ENCODE results near the gene CACUL1. TPM values are rescaled to one million over a fixed set of nuclear protein-coding genes. Genes with fewer than 3 reads are reported as not detected.
"Not testable (repeated sequence)": the region's sequence is repeated elsewhere in the genome, so short reads cannot be mapped to it uniquely, and the experiment has no call there.

Gene CACUL1
- total and polyA plus RNA-seq, 4 donors: 5.3 to 48.7 (median 23.9) TPM

DNA sequence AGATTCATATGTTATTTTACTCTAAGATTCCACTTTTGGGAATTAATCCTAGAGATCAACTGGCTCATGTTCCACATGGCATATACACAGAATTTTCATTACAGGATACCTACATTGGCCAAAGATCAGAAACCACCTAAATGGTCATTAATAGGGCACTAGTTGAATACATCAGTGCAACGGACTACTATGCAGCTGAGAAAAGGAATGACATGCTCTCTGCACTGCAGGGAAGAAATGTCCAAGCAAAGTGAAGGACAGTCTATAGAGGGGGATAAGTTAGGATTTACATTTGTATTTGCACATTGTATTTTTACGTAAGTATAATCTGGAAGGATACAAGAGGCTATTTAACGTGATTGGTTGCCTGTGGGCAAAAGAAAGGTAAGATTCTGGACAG, 91.6 kb downstream of the CACUL1 start:
- Histone ChIP-seq H3K4me3 (ENCODE audit: low read length in 2 of 2) (no peak overlapping the region), H3K27me3 (ENCODE audit: control insufficient read depth in 1 of 2, insufficient read depth in 2 of 2, low read length in 1 of 2) (no peaks in the 10 kb centered on the region), H3K27ac (ENCODE audit: low read depth in 1 of 2, low read length in 2 of 2) (no peak overlapping the region), H3K4me1 (ENCODE audit: control insufficient read depth in 1 of 2, insufficient read depth in 2 of 2, low read length in 2 of 2) (no peaks in the 10 kb centered on the region), H3K9me3 (ENCODE audit: control insufficient read depth, low read length) (peaks cover 2% of the 10 kb centered on the region), H3K36me3 (ENCODE audit: control insufficient read depth in 1 of 2, insufficient read depth in 2 of 2, low read length in 1 of 2) (no peaks in the 10 kb centered on the region)
- ATAC-seq (ENCODE audit: low FRiP score) (no peak), DNase-seq (no peak)
- intact Hi-C loops (cut with DNase I): no loop called here
- 88 to 89% methylated on average over 3 of the region's 3 CpGs for WGBS, 2 donors

DNA sequence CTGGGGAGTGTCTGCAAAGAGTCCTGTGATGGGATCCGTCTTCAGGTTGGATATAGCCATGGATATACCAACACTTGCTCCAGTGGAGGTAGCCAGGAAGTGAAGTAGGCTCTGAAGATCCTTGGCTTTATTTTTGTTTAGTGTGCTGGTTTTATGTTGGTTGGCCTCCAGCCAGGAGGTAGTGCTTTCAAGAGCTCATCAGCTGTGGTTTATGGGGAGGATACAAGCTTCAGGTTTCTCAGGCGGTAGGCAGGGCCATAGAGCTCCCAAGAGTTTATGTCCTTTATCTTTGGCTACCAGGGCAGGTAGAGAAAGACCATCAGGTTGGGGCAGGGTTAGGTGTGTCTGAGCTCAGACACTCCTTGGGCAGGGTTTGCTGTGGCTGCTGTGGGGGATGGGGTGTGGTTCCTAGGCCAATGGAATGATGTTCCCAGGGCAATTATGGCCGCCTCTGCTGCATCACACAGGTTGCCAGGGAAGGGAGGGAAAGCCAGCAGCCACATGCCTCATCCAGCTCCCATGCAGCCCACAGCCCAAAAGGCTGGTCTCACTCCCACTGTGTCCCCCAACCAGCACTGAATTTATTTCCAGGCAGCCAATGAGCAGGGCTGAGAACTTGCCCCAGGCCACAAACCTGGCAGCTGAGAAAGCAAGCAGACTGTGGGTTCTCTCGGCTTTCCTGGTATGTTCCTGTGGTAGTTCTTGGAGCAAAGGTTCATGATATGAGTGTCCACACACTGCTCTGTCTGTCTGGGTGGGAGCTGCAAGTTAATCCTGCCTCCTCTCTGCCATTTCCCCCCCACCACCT, 92.3 kb downstream of the CACUL1 start:
- H3K27ac ChIP-seq (ENCODE audit: low read depth in 1 of 2, low read length in 2 of 2): no peak overlapping the region
- H3K4me3 ChIP-seq (ENCODE audit: low read length in 2 of 2): no peak overlapping the region
- H3K27me3 ChIP-seq (ENCODE audit: control insufficient read depth in 1 of 2, insufficient read depth in 2 of 2, low read length in 1 of 2): no peaks in the 10 kb centered on the region
- H3K36me3 ChIP-seq (ENCODE audit: control insufficient read depth in 1 of 2, insufficient read depth in 2 of 2, low read length in 1 of 2): no peaks in the 10 kb centered on the region
- DNase-seq (no peak), ATAC-seq (ENCODE audit: low FRiP score) (no peak)
- no peaks in the 10 kb centered on the region for H3K4me1 ChIP-seq (ENCODE audit: control insufficient read depth in 1 of 2, insufficient read depth in 2 of 2, low read length in 2 of 2)
- H3K9me3 ChIP-seq (ENCODE audit: control insufficient read depth, low read length): peaks cover 2% of the 10 kb centered on the region
- 83 to 89% methylated on average over 4 of the region's 4 CpGs for WGBS, 2 donors
- intact Hi-C loops (cut with DNase I): no loop called here

DNA sequence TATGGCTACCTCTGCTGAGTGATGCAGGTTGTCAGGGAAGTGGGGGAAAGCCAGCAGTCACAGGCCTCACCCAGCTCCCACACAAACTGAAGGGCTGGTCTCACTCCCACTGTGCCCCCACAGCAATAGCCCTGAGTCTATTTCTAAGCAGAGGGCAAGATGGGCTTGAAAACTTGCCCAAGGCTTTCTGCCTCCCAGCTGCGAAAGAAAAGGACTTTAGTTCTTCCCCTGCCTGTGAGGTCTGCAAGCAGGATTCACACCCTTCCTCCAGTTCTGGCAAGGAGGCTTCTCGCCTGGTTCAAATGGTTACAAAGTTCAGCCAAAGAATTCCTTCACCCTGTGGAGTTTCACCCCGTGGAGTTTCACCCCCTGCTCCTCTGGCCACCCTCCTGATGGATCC, 96.0 kb downstream of the CACUL1 start:
- Histone ChIP-seq H3K4me1 (ENCODE audit: control insufficient read depth in 1 of 2, insufficient read depth in 2 of 2, low read length in 2 of 2) (no peaks in the 10 kb centered on the region), H3K27me3 (ENCODE audit: control insufficient read depth in 1 of 2, insufficient read depth in 2 of 2, low read length in 1 of 2) (no peaks in the 10 kb centered on the region), H3K36me3 (ENCODE audit: control insufficient read depth in 1 of 2, insufficient read depth in 2 of 2, low read length in 1 of 2) (no peaks in the 10 kb centered on the region), H3K9me3 (ENCODE audit: control insufficient read depth, low read length) (peaks cover 2% of the 10 kb centered on the region), H3K4me3 (ENCODE audit: low read length in 2 of 2) (no peak overlapping the region), H3K27ac (ENCODE audit: low read depth in 1 of 2, low read length in 2 of 2) (no peak overlapping the region)
- DNase-seq: no peak
- intact Hi-C loops (cut with DNase I): no loop called here
- no peak for ATAC-seq (ENCODE audit: low FRiP score)
- WGBS, 2 donors: 49 to 68% methylated on average over 3 of the region's 3 CpGs

DNA sequence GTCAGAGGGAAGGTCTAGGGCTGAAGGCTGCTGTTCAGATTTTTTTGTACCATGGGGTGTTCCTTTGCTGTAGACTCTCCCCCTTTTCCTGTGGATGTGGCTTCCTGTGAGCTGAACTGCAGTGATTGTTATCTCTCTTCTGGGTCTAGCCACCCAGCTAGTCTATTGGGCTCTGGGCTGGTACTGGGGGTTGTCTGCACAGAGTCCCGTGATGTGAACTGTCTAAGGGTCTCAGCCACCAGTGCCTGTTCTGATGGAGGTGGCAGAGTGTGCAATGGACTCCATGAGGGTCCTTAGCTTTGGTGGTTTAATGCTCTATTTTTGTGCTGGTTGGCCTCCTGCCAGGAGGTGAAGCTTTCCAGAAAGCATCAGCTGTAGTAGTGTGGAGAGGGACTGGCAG, 96.6 kb downstream of the CACUL1 start:
- ATAC-seq (ENCODE audit: low FRiP score); intact Hi-C loops (cut with DNase I); H3K27ac ChIP-seq (ENCODE audit: low read depth in 1 of 2, low read length in 2 of 2); H3K27me3 ChIP-seq (ENCODE audit: control insufficient read depth in 1 of 2, insufficient read depth in 2 of 2, low read length in 1 of 2); H3K9me3 ChIP-seq (ENCODE audit: control insufficient read depth, low read length); H3K36me3 ChIP-seq (ENCODE audit: control insufficient read depth in 1 of 2, insufficient read depth in 2 of 2, low read length in 1 of 2); H3K4me1 ChIP-seq (ENCODE audit: control insufficient read depth in 1 of 2, insufficient read depth in 2 of 2, low read length in 2 of 2); DNase-seq; H3K4me3 ChIP-seq (ENCODE audit: low read length in 2 of 2): not testable (repeated sequence)
- 78% methylated on average over 1 of the region's 1 CpG for WGBS, 2 donors

DNA sequence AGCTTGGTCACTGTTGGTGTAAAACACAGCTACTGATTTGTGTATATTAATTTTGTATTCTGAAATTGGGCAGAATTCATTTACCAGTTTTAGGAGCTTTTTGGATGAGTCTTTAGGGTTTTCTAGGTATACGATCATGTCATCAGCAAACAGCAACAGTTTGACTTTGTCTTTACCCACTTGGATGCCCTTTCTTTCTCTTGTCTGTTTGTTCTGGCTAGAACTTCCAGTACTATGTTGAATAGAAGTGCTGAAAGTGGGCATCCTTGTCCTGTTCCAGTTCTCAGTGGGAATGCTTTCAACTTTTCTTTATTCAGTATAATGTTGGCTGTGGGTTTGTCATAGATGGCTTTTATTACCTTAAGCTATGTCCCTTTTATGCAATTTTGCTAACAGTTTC, 109.5 kb downstream of the CACUL1 start:
- ATAC-seq (ENCODE audit: low FRiP score); H3K27me3 ChIP-seq (ENCODE audit: control insufficient read depth in 1 of 2, insufficient read depth in 2 of 2, low read length in 1 of 2); H3K36me3 ChIP-seq (ENCODE audit: control insufficient read depth in 1 of 2, insufficient read depth in 2 of 2, low read length in 1 of 2); H3K4me3 ChIP-seq (ENCODE audit: low read length in 2 of 2); H3K4me1 ChIP-seq (ENCODE audit: control insufficient read depth in 1 of 2, insufficient read depth in 2 of 2, low read length in 2 of 2); H3K9me3 ChIP-seq (ENCODE audit: control insufficient read depth, low read length); intact Hi-C loops (cut with DNase I); DNase-seq; H3K27ac ChIP-seq (ENCODE audit: low read depth in 1 of 2, low read length in 2 of 2): not testable (repeated sequence)
- 90 to 91% methylated on average over 1 of the region's 1 CpG for WGBS, 2 donors

DNA sequence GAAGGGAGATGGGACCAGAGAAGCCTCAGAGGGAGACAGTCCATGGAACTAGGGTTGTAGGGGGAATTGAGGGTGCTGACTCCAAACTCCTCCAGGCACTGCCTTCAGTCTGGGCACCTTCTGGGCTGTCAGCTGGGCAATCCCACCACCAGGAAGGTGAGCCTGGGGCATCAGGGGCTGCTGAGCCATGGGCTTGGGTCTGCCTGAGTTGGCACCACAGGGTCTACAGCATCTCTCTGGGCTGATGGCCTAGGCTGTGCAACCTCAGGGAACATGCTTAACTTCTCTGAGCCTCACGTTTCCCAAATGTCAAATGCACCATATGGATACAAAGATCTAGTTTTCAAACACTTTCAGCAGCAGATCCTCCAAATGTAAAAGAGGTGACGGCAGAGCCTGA, 112.5 kb downstream of the CACUL1 start:
- intact Hi-C loops (cut with DNase I): no loop called here
- Histone ChIP-seq H3K9me3 (ENCODE audit: control insufficient read depth, low read length) (peaks cover 6% of the 10 kb centered on the region), H3K27ac (ENCODE audit: low read depth in 1 of 2, low read length in 2 of 2) (no peak overlapping the region), H3K4me3 (ENCODE audit: low read length in 2 of 2) (no peak overlapping the region), H3K36me3 (ENCODE audit: control insufficient read depth in 1 of 2, insufficient read depth in 2 of 2, low read length in 1 of 2) (no peaks in the 10 kb centered on the region), H3K4me1 (ENCODE audit: control insufficient read depth in 1 of 2, insufficient read depth in 2 of 2, low read length in 2 of 2) (no peaks in the 10 kb centered on the region), H3K27me3 (ENCODE audit: control insufficient read depth in 1 of 2, insufficient read depth in 2 of 2, low read length in 1 of 2) (peaks cover 0 to 2% of the 10 kb centered on the region in 2 donors)
- DNase-seq (no peak), ATAC-seq (ENCODE audit: low FRiP score) (no peak)
- WGBS, 2 donors: 64 to 69% methylated on average over 2 of the region's 2 CpGs

DNA sequence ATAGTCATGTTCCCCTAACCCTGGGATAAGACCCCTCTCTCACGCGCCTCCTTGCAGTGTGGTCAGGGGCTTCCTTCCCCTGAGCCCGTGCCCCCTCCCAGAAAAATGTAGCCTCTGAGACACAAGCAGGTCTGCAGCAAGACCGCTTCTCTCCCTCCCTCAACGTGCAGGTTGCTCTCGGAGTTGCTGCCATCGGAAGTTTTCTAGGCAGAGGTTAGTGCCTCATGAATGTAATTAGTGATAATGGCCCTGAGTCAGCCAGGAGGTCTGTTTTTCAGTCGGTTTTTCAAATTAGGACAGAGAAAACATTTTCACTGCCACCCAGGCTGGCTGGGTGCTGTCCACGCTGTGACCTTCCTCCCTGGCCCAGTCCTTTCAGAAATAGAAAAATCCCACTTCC, 116.1 kb downstream of the CACUL1 start:
- Histone ChIP-seq H3K27me3 (ENCODE audit: control insufficient read depth in 1 of 2, insufficient read depth in 2 of 2, low read length in 1 of 2) (peaks cover 0 to 2% of the 10 kb centered on the region in 2 donors), H3K36me3 (ENCODE audit: control insufficient read depth in 1 of 2, insufficient read depth in 2 of 2, low read length in 1 of 2) (no peaks in the 10 kb centered on the region), H3K9me3 (ENCODE audit: control insufficient read depth, low read length) (peaks cover 6% of the 10 kb centered on the region), H3K4me1 (ENCODE audit: control insufficient read depth in 1 of 2, insufficient read depth in 2 of 2, low read length in 2 of 2) (no peaks in the 10 kb centered on the region), H3K27ac (ENCODE audit: low read depth in 1 of 2, low read length in 2 of 2) (no peak overlapping the region), H3K4me3 (ENCODE audit: low read length in 2 of 2) (no peak overlapping the region)
- DNase-seq (no peak), ATAC-seq (ENCODE audit: low FRiP score) (no peak)
- intact Hi-C loops (cut with DNase I): no loop called here
- 67 to 76% methylated on average over 9 of the region's 9 CpGs for WGBS, 2 donors

DNA sequence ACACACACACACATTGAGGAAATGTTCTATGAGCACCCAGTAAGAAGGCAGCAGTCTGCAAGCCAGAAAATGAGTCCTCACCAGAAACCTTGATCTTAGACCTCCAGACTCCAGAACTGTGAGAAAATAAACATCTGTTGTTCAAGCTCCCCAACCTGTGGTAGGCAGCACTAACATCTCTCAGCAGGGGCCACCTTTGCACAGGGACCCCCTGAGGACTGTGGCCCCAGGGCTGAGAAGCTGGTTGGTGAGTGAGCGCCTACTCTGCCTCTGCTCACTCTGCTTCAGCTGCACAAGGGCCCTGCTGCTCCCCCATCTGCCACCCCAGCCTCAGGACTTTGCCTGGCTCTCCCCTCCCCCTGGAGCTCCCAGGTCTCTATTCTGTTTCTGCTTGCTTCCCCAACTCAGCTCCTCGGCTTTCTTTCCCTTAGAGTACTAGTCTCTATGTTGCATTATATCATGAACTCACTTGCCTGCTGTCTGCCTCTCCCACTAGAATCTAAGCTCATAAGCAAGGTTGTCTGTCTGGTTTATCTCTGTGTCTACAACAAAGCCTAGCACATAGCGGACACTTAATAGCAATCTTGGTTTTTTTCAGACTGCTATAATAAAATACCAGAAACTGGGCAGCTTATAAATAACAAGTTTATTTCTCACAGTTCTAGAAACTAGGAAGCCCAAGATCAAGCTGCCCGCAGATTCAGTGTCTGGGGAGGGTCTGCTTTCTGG, 118.9 kb downstream of the CACUL1 start:
- Histone ChIP-seq H3K9me3 (ENCODE audit: control insufficient read depth, low read length) (peaks cover 3% of the 10 kb centered on the region), H3K4me1 (ENCODE audit: control insufficient read depth in 1 of 2, insufficient read depth in 2 of 2, low read length in 2 of 2) (no peaks in the 10 kb centered on the region), H3K27me3 (ENCODE audit: control insufficient read depth in 1 of 2, insufficient read depth in 2 of 2, low read length in 1 of 2) (no peaks in the 10 kb centered on the region), H3K36me3 (ENCODE audit: control insufficient read depth in 1 of 2, insufficient read depth in 2 of 2, low read length in 1 of 2) (no peaks in the 10 kb centered on the region), H3K27ac (ENCODE audit: low read depth in 1 of 2, low read length in 2 of 2) (no peak overlapping the region), H3K4me3 (ENCODE audit: low read length in 2 of 2) (no peak overlapping the region)
- DNase-seq (no peak), ATAC-seq (ENCODE audit: low FRiP score) (no peak)
- intact Hi-C loops (cut with DNase I): no loop called here
- WGBS, 2 donors: 79 to 82% methylated on average over 4 of the region's 4 CpGs

DNA sequence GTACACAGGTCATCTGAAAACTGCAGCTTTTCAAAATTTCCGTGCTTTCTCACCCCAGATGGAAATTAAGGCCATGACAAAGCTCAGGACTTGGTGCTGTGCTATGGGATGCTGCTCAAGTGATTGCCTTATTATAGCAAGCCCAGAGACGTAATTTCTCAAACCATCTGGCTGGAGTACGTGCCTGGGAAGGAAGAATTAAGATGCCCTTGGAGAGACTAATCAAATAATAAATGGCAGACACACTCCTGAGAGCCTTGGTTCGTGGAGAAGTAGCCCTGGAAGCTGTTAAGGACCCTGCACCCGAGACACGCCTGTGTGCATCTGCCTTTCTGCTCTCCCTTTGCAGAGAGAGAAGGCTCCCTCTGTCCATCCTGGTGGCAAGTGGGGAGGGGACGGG, 121.0 kb downstream of the CACUL1 start:
- no peak for DNase-seq
- Histone ChIP-seq H3K9me3 (ENCODE audit: control insufficient read depth, low read length) (no peaks in the 10 kb centered on the region), H3K36me3 (ENCODE audit: control insufficient read depth in 1 of 2, insufficient read depth in 2 of 2, low read length in 1 of 2) (no peaks in the 10 kb centered on the region), H3K4me3 (ENCODE audit: low read length in 2 of 2) (no peak overlapping the region), H3K27me3 (ENCODE audit: control insufficient read depth in 1 of 2, insufficient read depth in 2 of 2, low read length in 1 of 2) (no peaks in the 10 kb centered on the region), H3K27ac (ENCODE audit: low read depth in 1 of 2, low read length in 2 of 2) (no peak overlapping the region), H3K4me1 (ENCODE audit: control insufficient read depth in 1 of 2, insufficient read depth in 2 of 2, low read length in 2 of 2) (peaks cover 0 to 3% of the 10 kb centered on the region in 2 donors)
- no peak for ATAC-seq (ENCODE audit: low FRiP score)
- intact Hi-C loops (cut with DNase I): no loop called here
- 61 to 66% methylated on average over 7 of the region's 7 CpGs for WGBS, 2 donors
